Vagina (tissue), 2 donors: Measurements from ENCODE around the gene OR2M2.

Experiments used
- POLR2A ChIP-seq, 2 donors: fragments of 450-650 bp; IDR thresholded peaks; one replicate each; pipeline ENCODE4 v1.6.1; 2017; ENCODE audit warnings: antibody characterized with exemption in 2 of 2, mild to moderate bottlenecking in 2 of 2, moderate library complexity in 2 of 2
- TF ChIP-seq, protein P1 (sequence below), 3 experiments: fragments of 450-650 bp in 2 of 3; fragments of 200-600 bp in 1 of 3; sonication (generic) in 1 of 3; IDR thresholded peaks; one replicate each; pipeline ENCODE4 v1.5.1; 2017 to 2019; ENCODE audit warnings: antibody characterized with exemption in 3 of 3, mild to moderate bottlenecking in 2 of 3, moderate library complexity in 2 of 3

DNA sequence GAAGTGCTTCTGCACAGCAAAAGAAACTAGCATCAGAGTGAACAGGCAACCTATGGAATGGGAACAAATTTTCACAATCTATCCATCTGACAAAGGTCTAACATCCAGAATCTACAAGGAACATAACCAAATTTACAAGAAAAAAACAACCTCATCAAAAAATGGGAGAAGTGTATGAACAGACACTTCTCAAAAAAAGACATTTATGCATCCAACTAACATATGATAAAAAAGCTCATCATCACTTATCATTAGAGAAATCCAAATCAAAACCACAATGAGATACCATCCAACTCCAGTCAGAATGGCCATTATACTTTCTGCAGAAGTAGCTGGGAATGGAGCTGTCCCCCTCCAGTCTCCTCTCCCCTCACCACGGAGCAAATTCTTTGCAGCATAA, 19.5 kb downstream of the OR2M2 start:
- TF ChIP-seq, protein P1, sequence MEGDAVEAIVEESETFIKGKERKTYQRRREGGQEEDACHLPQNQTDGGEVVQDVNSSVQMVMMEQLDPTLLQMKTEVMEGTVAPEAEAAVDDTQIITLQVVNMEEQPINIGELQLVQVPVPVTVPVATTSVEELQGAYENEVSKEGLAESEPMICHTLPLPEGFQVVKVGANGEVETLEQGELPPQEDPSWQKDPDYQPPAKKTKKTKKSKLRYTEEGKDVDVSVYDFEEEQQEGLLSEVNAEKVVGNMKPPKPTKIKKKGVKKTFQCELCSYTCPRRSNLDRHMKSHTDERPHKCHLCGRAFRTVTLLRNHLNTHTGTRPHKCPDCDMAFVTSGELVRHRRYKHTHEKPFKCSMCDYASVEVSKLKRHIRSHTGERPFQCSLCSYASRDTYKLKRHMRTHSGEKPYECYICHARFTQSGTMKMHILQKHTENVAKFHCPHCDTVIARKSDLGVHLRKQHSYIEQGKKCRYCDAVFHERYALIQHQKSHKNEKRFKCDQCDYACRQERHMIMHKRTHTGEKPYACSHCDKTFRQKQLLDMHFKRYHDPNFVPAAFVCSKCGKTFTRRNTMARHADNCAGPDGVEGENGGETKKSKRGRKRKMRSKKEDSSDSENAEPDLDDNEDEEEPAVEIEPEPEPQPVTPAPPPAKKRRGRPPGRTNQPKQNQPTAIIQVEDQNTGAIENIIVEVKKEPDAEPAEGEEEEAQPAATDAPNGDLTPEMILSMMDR (IDR thresholded peaks at IDR 0.05) = no peak
- TF ChIP-seq POLR2A (IDR thresholded peaks at IDR 0.05) = no peak
